PC-3 (cell line): ENCODE results near the gene MAFB.

Experiments
- EZH2 ChIP-seq: fragments of 300-600 bp; sonication (generic); IDR thresholded peaks from one replicate; pipeline ENCODE4 v1.6.1; 2017; ENCODE audit warnings: antibody characterized with exemption, mild to moderate bottlenecking, low read length; ENCODE audit not compliant: unreplicated experiment
- TF ChIP-seq, protein P1 (sequence below): fragments of 300-600 bp; sonication (generic); conservative IDR thresholded peaks from 2 replicates; pipeline ENCODE4 v1.5.1; 2017; ENCODE audit warnings: antibody characterized with exemption, low read depth, mild to moderate bottlenecking, low read length

DNA sequence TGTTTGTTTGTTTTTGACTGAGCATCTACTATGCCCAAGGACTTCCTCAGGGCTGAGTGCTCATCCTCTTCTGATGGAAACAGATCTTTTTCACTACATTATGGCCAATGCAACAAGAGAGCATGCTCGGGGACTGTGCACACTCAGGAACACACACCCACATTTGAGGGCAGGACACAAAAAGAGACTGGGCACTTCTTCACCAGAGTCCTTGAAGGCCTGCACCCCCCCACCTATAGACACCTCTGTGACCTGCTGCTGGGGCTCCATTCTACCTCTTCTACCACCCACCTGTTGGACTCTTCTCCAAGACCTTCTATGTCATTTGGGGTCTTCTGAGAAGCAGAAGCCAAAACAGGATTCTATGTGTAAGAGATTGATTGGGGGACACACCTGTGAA, 9.2 kb upstream of the MAFB start:
- TF ChIP-seq, protein P1, sequence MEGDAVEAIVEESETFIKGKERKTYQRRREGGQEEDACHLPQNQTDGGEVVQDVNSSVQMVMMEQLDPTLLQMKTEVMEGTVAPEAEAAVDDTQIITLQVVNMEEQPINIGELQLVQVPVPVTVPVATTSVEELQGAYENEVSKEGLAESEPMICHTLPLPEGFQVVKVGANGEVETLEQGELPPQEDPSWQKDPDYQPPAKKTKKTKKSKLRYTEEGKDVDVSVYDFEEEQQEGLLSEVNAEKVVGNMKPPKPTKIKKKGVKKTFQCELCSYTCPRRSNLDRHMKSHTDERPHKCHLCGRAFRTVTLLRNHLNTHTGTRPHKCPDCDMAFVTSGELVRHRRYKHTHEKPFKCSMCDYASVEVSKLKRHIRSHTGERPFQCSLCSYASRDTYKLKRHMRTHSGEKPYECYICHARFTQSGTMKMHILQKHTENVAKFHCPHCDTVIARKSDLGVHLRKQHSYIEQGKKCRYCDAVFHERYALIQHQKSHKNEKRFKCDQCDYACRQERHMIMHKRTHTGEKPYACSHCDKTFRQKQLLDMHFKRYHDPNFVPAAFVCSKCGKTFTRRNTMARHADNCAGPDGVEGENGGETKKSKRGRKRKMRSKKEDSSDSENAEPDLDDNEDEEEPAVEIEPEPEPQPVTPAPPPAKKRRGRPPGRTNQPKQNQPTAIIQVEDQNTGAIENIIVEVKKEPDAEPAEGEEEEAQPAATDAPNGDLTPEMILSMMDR: no peak
- TF ChIP-seq EZH2: no peak
